Panc1 (cell line): Measurements from ENCODE around the gene ZCCHC14. TPM values are rescaled to one million over a fixed set of nuclear protein-coding genes. Genes with fewer than 3 reads are reported as not detected.

Experiments used
- ATAC-seq: fragments of 200-7000 bp; cut with Tn5 transposase; 2 replicates; pipeline ENCODE4 v1.9.1; 2020; ENCODE audit warnings: mild to moderate bottlenecking, moderate library complexity
- BruUV-seq: library from RNA; stranded (reverse); fragments of 400-500 nt; replicated peaks from 2 replicates; lab custom pipeline; 2021; lab: Mats Ljungman, UMichigan
- CTCF ChIA-PET: fragments of 300-600 bp; sonication (Branson Sonifier 250); formaldehyde crosslinking; loops from one replicate; lab custom pipeline; 2022; ENCODE audit warnings: antibody characterized with exemption; lab: Charles Lee
- POLR2A ChIA-PET: fragments of 300-600 bp; sonication (Branson Sonifier 250); formaldehyde crosslinking; loops from one replicate; lab custom pipeline; 2022; ENCODE audit warnings: antibody characterized with exemption; lab: Charles Lee
- DNase-seq: peaks from one replicate; pipeline ENCODE4 v3.0.0-alpha.2; 2010; ENCODE audit warnings: low read depth, low spot score
- H3K27ac ChIP-seq: 2 replicates; pipeline ENCODE4 v1.5.1; 2011; ENCODE audit warnings: mild to moderate bottlenecking, low read length, inconsistent platforms
- H3K27me3 ChIP-seq: fragments of 200-500 bp; sonication (Bioruptor generic); 2 replicates; pipeline ENCODE4 v1.6.0; 2014; ENCODE audit warnings: low read length, inconsistent platforms; ENCODE audit not compliant: control insufficient read depth, insufficient read depth
- H3K36me3 ChIP-seq: fragments of 200-500 bp; sonication (Bioruptor generic); 2 replicates; pipeline ENCODE4 v1.5.1; 2014; ENCODE audit warnings: inconsistent platforms, mild to moderate bottlenecking, low read length, moderate library complexity; ENCODE audit not compliant: control insufficient read depth, insufficient read depth
- H3K4me1 ChIP-seq: 2 replicates; pipeline ENCODE4 v1.5.1; 2011; ENCODE audit warnings: inconsistent platforms, mild to moderate bottlenecking, low read length, moderate library complexity; ENCODE audit not compliant: control insufficient read depth, insufficient read depth
- H3K4me3 ChIP-seq, 2 experiments: 2 replicates each; pipeline ENCODE4 v1.5.1; 2011 to 2012; ENCODE audit warnings: low read depth in 2 of 2, low read length in 2 of 2, mild to moderate bottlenecking in 2 of 2, inconsistent platforms in 1 of 2, moderate library complexity in 1 of 2
- H3K9me3 ChIP-seq: fragments of 200-500 bp; sonication (Bioruptor generic); 2 replicates; pipeline ENCODE4 v1.5.1; 2014; ENCODE audit warnings: low read depth, mild to moderate bottlenecking, inconsistent platforms, low read length, moderate library complexity; ENCODE audit not compliant: control insufficient read depth, insufficient read depth
- POLR2AphosphoS5 ChIP-seq: IDR thresholded peaks from 2 replicates; pipeline ENCODE4 v1.6.1; 2012; ENCODE audit warnings: mild to moderate bottlenecking, low read depth, low read length, moderate library complexity
- REST ChIP-seq, 2 experiments: IDR thresholded peaks; 2 replicates each; pipeline ENCODE4 v1.6.1; 2011 to 2012; ENCODE audit warnings: low read depth in 2 of 2, control low read depth in 1 of 2, low read length in 1 of 2, mild to moderate bottlenecking in 1 of 2, moderate library complexity in 1 of 2; ENCODE audit not compliant: insufficient read depth in 1 of 2
- SIN3A ChIP-seq: IDR thresholded peaks from 2 replicates; pipeline ENCODE4 v1.6.1; 2012; ENCODE audit warnings: low read depth, mild to moderate bottlenecking, low read length, moderate library complexity, borderline replicate concordance; ENCODE audit not compliant: insufficient read depth
- TCF7L2 ChIP-seq: IDR thresholded peaks from 2 replicates; pipeline ENCODE4 v1.6.1; 2011; ENCODE audit warnings: mild to moderate bottlenecking, low read depth, low read length, inconsistent platforms
- in situ Hi-C: cut with HindIII; loops from 2 replicates; pipeline ENCODE4 v1.10.0; 2016; ENCODE audit warnings: low sequenced_read_pairs, low pct_unique_long_range_greater_than_20kb
- intact Hi-C: fragments of 100-400 bp; cut with micrococcal nuclease; formaldehyde crosslinking; loops from one replicate; pipeline ENCODE4 v1.10.0; 2022; ENCODE audit not compliant: unreplicated experiment
- total RNA-seq: library from RNA; stranded (reverse); gene quantifications from one replicate; pipeline ENCODE4 v1.2.1, GENCODE V29; 2021; ENCODE audit not compliant: unreplicated experiment
- TF ChIP-seq, protein P1 (sequence below): fragments of 450-650 bp; IDR thresholded peaks from 2 replicates; pipeline ENCODE4 v1.5.1; 2017; ENCODE audit warnings: mild to moderate bottlenecking

ZCCHC14 gene
- total RNA-seq, 1 experiment from 2014 or later = 35.0 TPM

- POLR2A ChIA-PET = no interaction called here
- no peaks in the 10 kb centered on the region for H3K27me3 ChIP-seq
- H3K36me3 ChIP-seq = no peaks in the 10 kb centered on the region
- peaks cover 34% of the 10 kb centered on the region for H3K4me1 ChIP-seq
- H3K9me3 ChIP-seq = no peaks in the 10 kb centered on the region
- H3K4me3 ChIP-seq = 0 out of 4 replicates have a peak overlapping the region, but pooled peaks of 1 of the 2 experiments have one; percentile 3
- CTCF ChIA-PET = no interaction called here
- ATAC-seq (peak; percentile 67), DNase-seq (no peak)
- BruUV-seq = no TSS peak
- in situ Hi-C loops = no loop called here
- H3K27ac ChIP-seq = peak overlapping the region; percentile 77
- peak; percentile 55; the same call in 1 of the 2 replicates for TF ChIP-seq TCF7L2
- TF ChIP-seq, protein P1, sequence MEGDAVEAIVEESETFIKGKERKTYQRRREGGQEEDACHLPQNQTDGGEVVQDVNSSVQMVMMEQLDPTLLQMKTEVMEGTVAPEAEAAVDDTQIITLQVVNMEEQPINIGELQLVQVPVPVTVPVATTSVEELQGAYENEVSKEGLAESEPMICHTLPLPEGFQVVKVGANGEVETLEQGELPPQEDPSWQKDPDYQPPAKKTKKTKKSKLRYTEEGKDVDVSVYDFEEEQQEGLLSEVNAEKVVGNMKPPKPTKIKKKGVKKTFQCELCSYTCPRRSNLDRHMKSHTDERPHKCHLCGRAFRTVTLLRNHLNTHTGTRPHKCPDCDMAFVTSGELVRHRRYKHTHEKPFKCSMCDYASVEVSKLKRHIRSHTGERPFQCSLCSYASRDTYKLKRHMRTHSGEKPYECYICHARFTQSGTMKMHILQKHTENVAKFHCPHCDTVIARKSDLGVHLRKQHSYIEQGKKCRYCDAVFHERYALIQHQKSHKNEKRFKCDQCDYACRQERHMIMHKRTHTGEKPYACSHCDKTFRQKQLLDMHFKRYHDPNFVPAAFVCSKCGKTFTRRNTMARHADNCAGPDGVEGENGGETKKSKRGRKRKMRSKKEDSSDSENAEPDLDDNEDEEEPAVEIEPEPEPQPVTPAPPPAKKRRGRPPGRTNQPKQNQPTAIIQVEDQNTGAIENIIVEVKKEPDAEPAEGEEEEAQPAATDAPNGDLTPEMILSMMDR = no peak
- intact Hi-C loops = no loop called here
These were observed 21.3 kb downstream of the ZCCHC14 start for GRCh38 chr16:87471278-87472141.

GRCh38 chr16:87470332-87470731 is 22.5 kb downstream of the ZCCHC14 start:
- POLR2A ChIA-PET = no interaction called here
- in situ Hi-C loops (no loop called here), intact Hi-C loops (no loop called here)
- H3K27ac ChIP-seq = peak overlapping the region; percentile 17; the same call in 1 of the 2 replicates
- BruUV-seq = no TSS peak
- peaks cover 42% of the 10 kb centered on the region for H3K4me1 ChIP-seq
- CTCF ChIA-PET = no interaction called here
- H3K4me3 ChIP-seq = no peak overlapping the region
- H3K36me3 ChIP-seq = no peaks in the 10 kb centered on the region
- TF ChIP-seq SIN3A (no peak), TCF7L2 (no peak), POLR2AphosphoS5 (no peak), REST (IDR thresholded peaks at IDR 0.05; ENCODE audit: insufficient read depth in 1 of 2, low read depth in 2 of 2, low read length in 1 of 2) (no peak)
- TF ChIP-seq, protein P1 = no peak
- H3K27me3 ChIP-seq = no peaks in the 10 kb centered on the region
- no peaks in the 10 kb centered on the region for H3K9me3 ChIP-seq
- ATAC-seq (no peak), DNase-seq (no peak)
